HEK293 (cell line): ENCODE results near the gene C1QL4.

ENCODE experiments used
- KLF9 ChIP-seq: fragments of 450-650 bp; formaldehyde crosslinking; IDR thresholded peaks from 2 replicates; pipeline ENCODE4 v1.5.1; 2016; ENCODE audit warnings: missing biosample characterization, missing genetic modification characterization, low read depth
- SP2 ChIP-seq: fragments of 450-650 bp; formaldehyde crosslinking; IDR thresholded peaks from 2 replicates; pipeline ENCODE4 v1.5.1; 2016; ENCODE audit warnings: missing biosample characterization, missing genetic modification characterization
- WT1 ChIP-seq: fragments of 450-650 bp; formaldehyde crosslinking; IDR thresholded peaks from 2 replicates; pipeline ENCODE4 v1.5.1; 2016; ENCODE audit warnings: missing biosample characterization, missing genetic modification characterization
- YY1 ChIP-seq: fragments of 450-650 bp; formaldehyde crosslinking; IDR thresholded peaks from 2 replicates; pipeline ENCODE4 v1.5.1; 2018; ENCODE audit warnings: missing biosample characterization, missing genetic modification characterization
- ZBTB17 ChIP-seq: fragments of 450-650 bp; formaldehyde crosslinking; IDR thresholded peaks from 2 replicates; pipeline ENCODE4 v1.5.1; 2016; ENCODE audit warnings: missing biosample characterization, missing genetic modification characterization
- ZNF10 ChIP-seq: fragments of 450-650 bp; formaldehyde crosslinking; IDR thresholded peaks from 2 replicates; pipeline ENCODE4 v1.5.1; 2017; ENCODE audit warnings: missing biosample characterization, missing genetic modification characterization
- ZNF112 ChIP-seq: fragments of 450-650 bp; formaldehyde crosslinking; IDR thresholded peaks from 2 replicates; pipeline ENCODE4 v1.5.0; 2017; ENCODE audit warnings: missing biosample characterization, missing genetic modification characterization
- ZNF138 ChIP-seq: fragments of 450-650 bp; formaldehyde crosslinking; IDR thresholded peaks from 2 replicates; pipeline ENCODE4 v1.5.1; 2016; ENCODE audit warnings: missing biosample characterization, missing genetic modification characterization, borderline replicate concordance
- ZNF2 ChIP-seq: fragments of 450-650 bp; formaldehyde crosslinking; IDR thresholded peaks from 2 replicates; pipeline ENCODE4 v1.5.1; 2016; ENCODE audit warnings: missing biosample characterization, missing genetic modification characterization
- ZNF221 ChIP-seq: fragments of 450-650 bp; formaldehyde crosslinking; IDR thresholded peaks from 2 replicates; pipeline ENCODE4 v1.5.1; 2017; ENCODE audit warnings: missing biosample characterization, missing genetic modification characterization, borderline replicate concordance
- ZNF335 ChIP-seq: fragments of 450-650 bp; formaldehyde crosslinking; conservative IDR thresholded peaks from 2 replicates; pipeline ENCODE4 v1.5.1; 2016; ENCODE audit warnings: missing biosample characterization, missing genetic modification characterization
- ZNF366 ChIP-seq: fragments of 450-650 bp; formaldehyde crosslinking; conservative IDR thresholded peaks from 2 replicates; pipeline ENCODE4 v1.5.1; 2016; ENCODE audit warnings: missing biosample characterization, missing genetic modification characterization
- ZNF391 ChIP-seq: fragments of 450-650 bp; formaldehyde crosslinking; IDR thresholded peaks from 2 replicates; pipeline ENCODE4 v1.5.1; 2016; ENCODE audit warnings: low read depth, missing biosample characterization, missing genetic modification characterization, borderline replicate concordance
- ZNF501 ChIP-seq: fragments of 450-650 bp; formaldehyde crosslinking; IDR thresholded peaks from 2 replicates; pipeline ENCODE4 v1.5.1; 2016; ENCODE audit warnings: missing biosample characterization, missing genetic modification characterization
- ZNF544 ChIP-seq: fragments of 450-650 bp; formaldehyde crosslinking; IDR thresholded peaks from 2 replicates; pipeline ENCODE4 v1.5.0; 2017; ENCODE audit warnings: missing biosample characterization, missing genetic modification characterization
- ZNF585B ChIP-seq: fragments of 450-650 bp; formaldehyde crosslinking; IDR thresholded peaks from 2 replicates; pipeline ENCODE4 v1.5.1; 2016; ENCODE audit warnings: missing biosample characterization, missing genetic modification characterization
- ZNF76 ChIP-seq: fragments of 450-650 bp; formaldehyde crosslinking; IDR thresholded peaks from 2 replicates; pipeline ENCODE4; 2016; ENCODE audit warnings: low read depth, missing biosample characterization, missing genetic modification characterization, borderline replicate concordance
- ZNF792 ChIP-seq: fragments of 450-650 bp; formaldehyde crosslinking; IDR thresholded peaks from 2 replicates; pipeline ENCODE4 v1.5.1; 2016; ENCODE audit warnings: missing biosample characterization, missing genetic modification characterization
- TF ChIP-seq, protein P1 (sequence below): fragments of 450-650 bp; formaldehyde crosslinking; IDR thresholded peaks from 2 replicates; pipeline ENCODE4 v1.5.1; 2016; ENCODE audit warnings: missing biosample characterization, missing genetic modification characterization
- TF ChIP-seq, protein P2 (sequence below): fragments of 450-650 bp; formaldehyde crosslinking; IDR thresholded peaks from 2 replicates; pipeline ENCODE4 v1.5.1; 2017; ENCODE audit warnings: missing biosample characterization, missing genetic modification characterization
- TF ChIP-seq, protein P3 (sequence below): fragments of 450-650 bp; formaldehyde crosslinking; IDR thresholded peaks from 2 replicates; pipeline ENCODE4 v1.5.1; 2016; ENCODE audit warnings: missing biosample characterization, missing genetic modification characterization

The C1QL4 gene

DNA sequence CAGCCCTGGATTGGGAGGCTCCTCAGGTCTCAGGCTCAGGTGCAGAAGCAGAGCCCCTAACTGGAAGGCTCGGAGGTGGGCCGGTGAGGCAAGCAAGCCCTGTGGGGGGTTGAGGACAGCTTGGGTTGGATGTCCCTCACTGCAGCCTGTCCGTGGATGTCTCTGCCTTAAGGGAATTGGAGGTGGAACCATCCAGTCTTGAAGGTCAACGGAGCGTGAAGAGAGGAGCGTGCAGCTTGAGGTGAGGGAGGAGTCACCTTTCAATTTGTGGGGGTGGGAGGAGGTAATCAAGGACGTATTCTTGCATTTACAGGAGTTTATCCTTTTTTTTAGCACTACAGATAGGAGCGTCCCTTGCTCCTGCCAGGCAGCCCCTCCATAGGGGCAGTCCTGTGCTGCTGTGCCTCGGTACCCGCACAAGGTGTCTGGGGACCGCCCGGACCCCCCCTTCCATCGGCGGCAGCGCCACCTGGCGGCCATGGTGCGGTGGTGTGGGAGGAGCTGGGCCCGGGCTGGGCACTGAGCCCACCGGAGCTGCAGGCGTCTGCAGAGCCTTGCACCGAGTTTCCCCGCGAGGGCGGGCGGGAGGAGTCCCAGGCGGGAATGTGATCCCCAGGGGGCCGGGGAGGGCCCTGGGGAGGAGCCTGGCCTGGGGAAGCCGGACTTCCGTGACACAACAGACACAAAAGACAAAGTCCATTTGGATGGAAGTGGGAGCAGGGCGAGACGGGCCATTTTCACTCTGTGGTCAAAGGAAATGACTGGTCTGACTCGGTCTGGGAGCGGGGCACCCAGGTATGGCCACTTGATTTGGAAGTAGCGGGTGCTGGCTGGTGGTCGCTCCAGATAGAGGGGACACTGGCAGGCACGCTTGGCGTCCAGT lies 10.6 kb upstream of the C1QL4 start (continued):
- TF ChIP-seq YY1 (tag by site-specific recombination) (peak; percentile 67), ZNF366 (peak; percentile 60; the same call in 1 of the 2 replicates), ZNF391 (tag by site-specific recombination) (peak; percentile 57; the same call in 1 of the 2 replicates), ZNF112 (no peak), SP2 (tag by site-specific recombination) (peak; percentile 73), ZNF792 (tag by site-specific recombination) (peak; percentile 29; the same call in 1 of the 2 replicates), KLF9 (tag by site-specific recombination) (no peak; the same call in 1 of the 2 replicates), WT1 (tag by site-specific recombination) (peak; percentile 81), ZNF501 (tag by site-specific recombination) (peak; percentile 86), ZNF76 (tag by site-specific recombination) (peak; percentile 48; the same call in 1 of the 2 replicates), ZNF10 (tag by site-specific recombination) (peak; percentile 70), ZNF544 (no peak), ZNF2 (tag by site-specific recombination) (peak; percentile 90), ZBTB17 (tag by site-specific recombination) (peak; percentile 80), ZNF335 (tag by site-specific recombination) (peak; percentile 86), ZNF138 (tag by site-specific recombination) (no peak), ZNF221 (tag by site-specific recombination) (peak; percentile 79; the same call in 1 of the 2 replicates), ZNF585B (no peak)
- TF ChIP-seq, protein P1, sequence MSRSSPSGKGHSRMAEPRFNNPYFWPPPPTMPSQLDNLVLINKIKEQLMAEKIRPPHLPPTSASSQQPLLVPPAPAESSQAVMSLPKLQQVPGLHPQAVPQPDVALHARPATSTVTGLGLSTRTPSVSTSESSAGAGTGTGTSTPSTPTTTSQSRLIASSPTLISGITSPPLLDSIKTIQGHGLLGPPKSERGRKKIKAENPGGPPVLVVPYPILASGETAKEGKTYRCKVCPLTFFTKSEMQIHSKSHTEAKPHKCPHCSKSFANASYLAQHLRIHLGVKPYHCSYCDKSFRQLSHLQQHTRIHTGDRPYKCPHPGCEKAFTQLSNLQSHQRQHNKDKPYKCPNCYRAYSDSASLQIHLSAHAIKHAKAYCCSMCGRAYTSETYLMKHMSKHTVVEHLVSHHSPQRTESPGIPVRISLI (tag by site-specific recombination), result no peak
- TF ChIP-seq, protein P2, sequence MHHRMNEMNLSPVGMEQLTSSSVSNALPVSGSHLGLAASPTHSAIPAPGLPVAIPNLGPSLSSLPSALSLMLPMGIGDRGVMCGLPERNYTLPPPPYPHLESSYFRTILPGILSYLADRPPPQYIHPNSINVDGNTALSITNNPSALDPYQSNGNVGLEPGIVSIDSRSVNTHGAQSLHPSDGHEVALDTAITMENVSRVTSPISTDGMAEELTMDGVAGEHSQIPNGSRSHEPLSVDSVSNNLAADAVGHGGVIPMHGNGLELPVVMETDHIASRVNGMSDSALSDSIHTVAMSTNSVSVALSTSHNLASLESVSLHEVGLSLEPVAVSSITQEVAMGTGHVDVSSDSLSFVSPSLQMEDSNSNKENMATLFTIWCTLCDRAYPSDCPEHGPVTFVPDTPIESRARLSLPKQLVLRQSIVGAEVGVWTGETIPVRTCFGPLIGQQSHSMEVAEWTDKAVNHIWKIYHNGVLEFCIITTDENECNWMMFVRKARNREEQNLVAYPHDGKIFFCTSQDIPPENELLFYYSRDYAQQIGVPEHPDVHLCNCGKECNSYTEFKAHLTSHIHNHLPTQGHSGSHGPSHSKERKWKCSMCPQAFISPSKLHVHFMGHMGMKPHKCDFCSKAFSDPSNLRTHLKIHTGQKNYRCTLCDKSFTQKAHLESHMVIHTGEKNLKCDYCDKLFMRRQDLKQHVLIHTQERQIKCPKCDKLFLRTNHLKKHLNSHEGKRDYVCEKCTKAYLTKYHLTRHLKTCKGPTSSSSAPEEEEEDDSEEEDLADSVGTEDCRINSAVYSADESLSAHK (tag by site-specific recombination), result 0 out of 2 replicates have a peak, but pooled peaks have one; percentile 25
- TF ChIP-seq, protein P3, sequence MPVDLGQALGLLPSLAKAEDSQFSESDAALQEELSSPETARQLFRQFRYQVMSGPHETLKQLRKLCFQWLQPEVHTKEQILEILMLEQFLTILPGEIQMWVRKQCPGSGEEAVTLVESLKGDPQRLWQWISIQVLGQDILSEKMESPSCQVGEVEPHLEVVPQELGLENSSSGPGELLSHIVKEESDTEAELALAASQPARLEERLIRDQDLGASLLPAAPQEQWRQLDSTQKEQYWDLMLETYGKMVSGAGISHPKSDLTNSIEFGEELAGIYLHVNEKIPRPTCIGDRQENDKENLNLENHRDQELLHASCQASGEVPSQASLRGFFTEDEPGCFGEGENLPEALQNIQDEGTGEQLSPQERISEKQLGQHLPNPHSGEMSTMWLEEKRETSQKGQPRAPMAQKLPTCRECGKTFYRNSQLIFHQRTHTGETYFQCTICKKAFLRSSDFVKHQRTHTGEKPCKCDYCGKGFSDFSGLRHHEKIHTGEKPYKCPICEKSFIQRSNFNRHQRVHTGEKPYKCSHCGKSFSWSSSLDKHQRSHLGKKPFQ (tag by site-specific recombination), result no peak
